ENCODE measurements around the gene HDHD2. TPM values are rescaled to one million over a fixed set of nuclear protein-coding genes. Genes with fewer than 3 reads are reported as not detected.
"Not testable (repeated sequence)": the region's sequence is repeated elsewhere in the genome, so short reads cannot be mapped to it uniquely, and the experiment has no call there.

HDHD2 gene
- total RNA-seq, 1 experiment from 2014 or later, result 24.4 TPM

DNA sequence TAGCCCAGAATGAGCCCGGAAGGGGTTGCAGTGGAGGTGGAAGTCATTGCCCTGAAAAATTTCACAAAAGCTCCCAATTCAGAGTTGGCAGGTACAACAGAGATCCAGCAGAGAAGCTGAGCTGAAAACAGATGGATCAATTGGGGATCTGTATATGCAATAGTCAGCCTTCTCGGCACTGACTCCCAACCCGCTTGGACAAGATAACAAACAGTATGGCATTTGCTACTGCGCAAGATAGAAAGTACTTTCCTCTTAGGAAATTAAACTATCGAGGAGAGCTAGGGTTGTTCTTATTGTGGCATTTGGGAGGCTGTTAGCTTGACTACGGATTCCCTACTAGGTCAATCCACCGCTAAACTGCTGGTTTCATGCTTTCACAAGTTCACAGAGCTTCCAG, 37.4 kb upstream of the HDHD2 start:
- Histone ChIP-seq H3K27me3 (ENCODE audit: insufficient read depth, low read depth) (no peaks in the 10 kb centered on the region), H3K9me3 (ENCODE audit: insufficient read depth, low read depth) (peaks cover 4% of the 10 kb centered on the region; the same call in 1 of the 2 replicates), H3K4me3 (no peak overlapping the region), H3K79me2 (ENCODE audit: low read depth) (no peaks in the 10 kb centered on the region), H2AFZ (no peak overlapping the region), H3K36me3 (ENCODE audit: low read depth) (no peaks in the 10 kb centered on the region), H3K27ac (no peak overlapping the region), H3F3A (ENCODE audit: insufficient read depth, low read depth) (no peaks in the 10 kb centered on the region), H3K4me1 (replicated peaks; ENCODE audit: insufficient read depth) (no peaks in the 10 kb centered on the region; the same call in 1 of the 2 replicates), H3K9me2 (ENCODE audit: insufficient read depth) (no peaks in the 10 kb centered on the region), H3K4me2 (no peak overlapping the region), H4K20me1 (ENCODE audit: insufficient read depth) (no peaks in the 10 kb centered on the region)
- no TSS peak for BruUV-seq (replicated peaks)
- no peak for TF ChIP-seq EZH2 (IDR thresholded peaks at IDR 0.05; ENCODE audit: low read depth)
- TF ChIP-seq, protein P1, sequence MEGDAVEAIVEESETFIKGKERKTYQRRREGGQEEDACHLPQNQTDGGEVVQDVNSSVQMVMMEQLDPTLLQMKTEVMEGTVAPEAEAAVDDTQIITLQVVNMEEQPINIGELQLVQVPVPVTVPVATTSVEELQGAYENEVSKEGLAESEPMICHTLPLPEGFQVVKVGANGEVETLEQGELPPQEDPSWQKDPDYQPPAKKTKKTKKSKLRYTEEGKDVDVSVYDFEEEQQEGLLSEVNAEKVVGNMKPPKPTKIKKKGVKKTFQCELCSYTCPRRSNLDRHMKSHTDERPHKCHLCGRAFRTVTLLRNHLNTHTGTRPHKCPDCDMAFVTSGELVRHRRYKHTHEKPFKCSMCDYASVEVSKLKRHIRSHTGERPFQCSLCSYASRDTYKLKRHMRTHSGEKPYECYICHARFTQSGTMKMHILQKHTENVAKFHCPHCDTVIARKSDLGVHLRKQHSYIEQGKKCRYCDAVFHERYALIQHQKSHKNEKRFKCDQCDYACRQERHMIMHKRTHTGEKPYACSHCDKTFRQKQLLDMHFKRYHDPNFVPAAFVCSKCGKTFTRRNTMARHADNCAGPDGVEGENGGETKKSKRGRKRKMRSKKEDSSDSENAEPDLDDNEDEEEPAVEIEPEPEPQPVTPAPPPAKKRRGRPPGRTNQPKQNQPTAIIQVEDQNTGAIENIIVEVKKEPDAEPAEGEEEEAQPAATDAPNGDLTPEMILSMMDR (conservative IDR thresholded peaks at IDR 0.05), result no peak
- CTCF ChIA-PET, result no interaction called here
- intact Hi-C loops (cut with micrococcal nuclease; ENCODE audit: unreplicated experiment), result no loop called here
- POLR2A ChIA-PET (ENCODE audit: unreplicated experiment), result no interaction called here
- DNase-seq, result no peak

DNA sequence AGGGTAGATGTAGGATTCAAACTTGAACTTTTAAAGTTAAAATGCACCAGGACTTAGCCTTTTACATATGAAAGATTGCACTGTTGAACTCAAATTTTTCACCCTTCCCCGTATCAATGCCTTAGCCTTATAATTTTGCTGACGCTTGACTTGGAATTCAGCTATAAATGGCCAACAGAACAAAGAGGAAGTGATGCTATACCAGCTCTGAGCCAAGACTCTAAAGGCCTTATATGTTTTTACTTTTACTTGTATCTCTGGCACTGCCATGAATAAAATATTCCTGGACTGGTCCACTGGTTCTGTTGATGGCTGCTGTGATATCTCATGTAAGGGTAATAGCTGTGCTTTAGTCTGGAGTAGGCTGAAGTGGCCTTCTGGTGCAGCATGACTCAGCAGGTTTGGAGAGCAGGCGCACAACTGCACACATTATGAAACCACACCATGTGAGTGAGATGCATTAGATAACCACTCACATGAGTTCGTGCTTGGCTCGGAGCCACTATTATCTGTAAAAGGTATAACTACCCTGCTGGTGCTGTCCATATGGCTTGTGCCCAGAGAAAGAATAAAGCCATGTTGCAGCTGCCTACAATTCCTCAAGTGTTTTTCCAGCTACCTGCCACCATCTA, 34.2 kb upstream of the HDHD2 start:
- Histone ChIP-seq H3K4me2 (no peak overlapping the region), H3K4me1 (replicated peaks; ENCODE audit: insufficient read depth) (no peaks in the 10 kb centered on the region), H2AFZ (no peak overlapping the region), H3K9me2 (ENCODE audit: insufficient read depth) (no peaks in the 10 kb centered on the region), H3F3A (ENCODE audit: insufficient read depth, low read depth) (no peaks in the 10 kb centered on the region), H3K27me3 (ENCODE audit: insufficient read depth, low read depth) (no peaks in the 10 kb centered on the region), H4K20me1 (ENCODE audit: insufficient read depth) (no peaks in the 10 kb centered on the region), H3K79me2 (ENCODE audit: low read depth) (no peaks in the 10 kb centered on the region), H3K27ac (no peak overlapping the region), H3K9me3 (ENCODE audit: insufficient read depth, low read depth) (peaks cover 4% of the 10 kb centered on the region; the same call in 1 of the 2 replicates), H3K4me3 (no peak overlapping the region), H3K36me3 (ENCODE audit: low read depth) (no peaks in the 10 kb centered on the region)
- ChIA-PET CTCF (no interaction called here), POLR2A (ENCODE audit: unreplicated experiment) (no interaction called here)
- intact Hi-C loops (cut with micrococcal nuclease; ENCODE audit: unreplicated experiment), result no loop called here
- no peak for TF ChIP-seq EZH2 (IDR thresholded peaks at IDR 0.05; ENCODE audit: low read depth)
- TF ChIP-seq, protein P1 (conservative IDR thresholded peaks at IDR 0.05), result no peak
- no peak for DNase-seq
- no TSS peak for BruUV-seq (replicated peaks)

DNA sequence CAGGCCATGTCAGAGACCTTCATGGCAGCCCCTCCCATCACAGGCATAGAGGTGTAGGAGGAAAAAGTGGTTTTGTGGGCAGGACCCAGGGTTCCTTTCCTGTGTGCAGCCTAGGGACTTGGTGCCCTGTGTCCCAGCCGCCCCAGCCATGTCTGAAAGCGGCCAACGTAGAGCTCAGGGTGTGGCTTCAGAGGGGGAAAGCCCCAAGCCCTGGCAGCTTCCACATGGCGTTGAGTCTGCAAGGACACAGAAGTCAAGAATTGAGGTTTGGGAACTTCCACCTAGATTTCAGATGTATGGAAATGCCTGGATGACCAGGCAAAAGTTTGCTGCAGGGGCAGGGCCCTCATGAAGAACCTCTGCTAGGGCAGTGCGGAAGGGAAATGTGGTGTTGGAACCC, 31.9 kb upstream of the HDHD2 start:
- H3K27ac ChIP-seq; H3F3A ChIP-seq (ENCODE audit: insufficient read depth, low read depth); H3K27me3 ChIP-seq (ENCODE audit: insufficient read depth, low read depth); BruUV-seq (replicated peaks); H3K4me2 ChIP-seq; H4K20me1 ChIP-seq (ENCODE audit: insufficient read depth); CTCF ChIA-PET; H2AFZ ChIP-seq; POLR2A ChIA-PET (ENCODE audit: unreplicated experiment); H3K79me2 ChIP-seq (ENCODE audit: low read depth); H3K9me2 ChIP-seq (ENCODE audit: insufficient read depth); intact Hi-C loops (cut with micrococcal nuclease; ENCODE audit: unreplicated experiment); H3K4me3 ChIP-seq; H3K9me3 ChIP-seq (ENCODE audit: insufficient read depth, low read depth); DNase-seq; H3K4me1 ChIP-seq (replicated peaks; ENCODE audit: insufficient read depth); H3K36me3 ChIP-seq (ENCODE audit: low read depth): not testable (repeated sequence)

DNA sequence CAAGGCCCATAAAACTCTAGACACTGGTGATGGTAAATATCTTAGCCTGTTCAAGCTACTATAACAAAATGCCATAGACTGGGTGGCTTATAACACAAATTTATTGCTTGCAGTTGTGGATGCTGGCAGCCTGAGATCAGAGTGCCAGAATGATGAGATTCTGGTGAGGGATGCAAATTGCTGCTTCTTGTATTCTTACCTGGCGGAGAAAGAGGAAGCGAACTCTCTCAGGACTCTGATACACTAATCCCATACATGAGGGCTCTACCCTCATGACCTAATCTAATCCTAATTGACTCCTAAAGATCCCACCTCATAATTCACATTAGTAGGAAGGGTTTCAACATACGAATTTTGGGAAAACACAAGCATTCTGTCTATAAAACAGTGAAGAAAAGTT, 30.5 kb upstream of the HDHD2 start:
- no peak overlapping the region for H3K4me3 ChIP-seq
- H3K79me2 ChIP-seq (ENCODE audit: low read depth), result peaks cover 3% of the 10 kb centered on the region
- H3K4me1 ChIP-seq (replicated peaks; ENCODE audit: insufficient read depth), result no peaks in the 10 kb centered on the region
- BruUV-seq (replicated peaks), result no TSS peak
- no peaks in the 10 kb centered on the region for H3K27me3 ChIP-seq (ENCODE audit: insufficient read depth, low read depth)
- H2AFZ ChIP-seq, result no peak overlapping the region
- intact Hi-C loops (cut with micrococcal nuclease; ENCODE audit: unreplicated experiment), result no loop called here
- no peaks in the 10 kb centered on the region for H4K20me1 ChIP-seq (ENCODE audit: insufficient read depth)
- no peaks in the 10 kb centered on the region for H3K36me3 ChIP-seq (ENCODE audit: low read depth)
- DNase-seq, result no peak
- TF ChIP-seq EZH2 (IDR thresholded peaks at IDR 0.05; ENCODE audit: low read depth), result no peak
- TF ChIP-seq, protein P1 (conservative IDR thresholded peaks at IDR 0.05), result no peak
- no peak overlapping the region for H3K4me2 ChIP-seq
- peaks cover 4% of the 10 kb centered on the region; the same call in 1 of the 2 replicates for H3K9me3 ChIP-seq (ENCODE audit: insufficient read depth, low read depth)
- no peaks in the 10 kb centered on the region for H3F3A ChIP-seq (ENCODE audit: insufficient read depth, low read depth)
- H3K27ac ChIP-seq, result no peak overlapping the region
- CTCF ChIA-PET, result no interaction called here
- POLR2A ChIA-PET (ENCODE audit: unreplicated experiment), result no interaction called here
- no peaks in the 10 kb centered on the region for H3K9me2 ChIP-seq (ENCODE audit: insufficient read depth)

Measured in PC-9 (cell line).